GM19324 (cell line): ENCODE data around the gene ZC3H12A.

Experiments used
- ATAC-seq: cut with Tn5 transposase; IDR thresholded peaks from one replicate; pipeline ENCODE4 v1.9.1; 2021; ENCODE audit warnings: mild to moderate bottlenecking, moderate library complexity; ENCODE audit not compliant: unreplicated experiment, low FRiP score

Gene ZC3H12A

DNA sequence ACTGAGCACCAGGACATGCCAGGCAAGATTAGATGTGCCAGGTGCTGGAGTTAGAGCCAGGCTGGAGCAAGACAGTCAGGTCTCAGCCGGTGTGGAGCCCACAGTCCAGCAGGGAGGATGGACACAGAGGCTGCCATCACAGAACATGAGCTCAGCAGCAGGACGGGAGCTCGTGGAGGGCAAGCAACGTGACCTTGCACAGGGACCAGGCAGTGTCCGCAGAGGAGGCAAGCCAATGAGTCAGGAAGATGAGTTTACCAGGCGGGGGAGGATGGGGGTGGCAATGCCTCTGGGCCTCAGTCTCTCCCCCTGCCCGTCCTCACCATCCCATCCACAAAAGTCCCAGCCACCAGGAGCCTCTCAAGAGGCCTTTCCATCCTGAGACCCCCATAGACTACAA, 20.7 kb upstream of the ZC3H12A start:
- ATAC-seq: no peak

DNA sequence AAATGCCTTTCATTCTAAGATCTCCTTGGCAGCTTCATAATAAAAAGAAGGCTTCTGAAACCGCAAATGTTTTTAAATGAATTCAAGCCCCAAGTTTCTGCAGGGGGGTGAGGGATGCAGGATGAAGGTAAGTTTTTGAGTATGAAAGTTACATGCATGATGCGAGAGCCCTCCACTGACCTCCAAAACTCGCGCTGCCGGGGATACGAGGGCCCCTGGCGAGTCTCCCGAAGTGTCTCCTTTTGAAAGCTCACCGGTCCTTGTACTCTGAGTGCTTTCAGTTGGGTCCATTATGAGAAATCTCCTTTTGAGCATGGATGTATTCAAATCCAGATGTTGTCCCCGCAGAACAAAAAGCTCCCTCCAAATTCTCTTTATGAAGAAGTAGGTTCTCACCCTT, 18.9 kb upstream of the ZC3H12A start:
- no peak for ATAC-seq

DNA sequence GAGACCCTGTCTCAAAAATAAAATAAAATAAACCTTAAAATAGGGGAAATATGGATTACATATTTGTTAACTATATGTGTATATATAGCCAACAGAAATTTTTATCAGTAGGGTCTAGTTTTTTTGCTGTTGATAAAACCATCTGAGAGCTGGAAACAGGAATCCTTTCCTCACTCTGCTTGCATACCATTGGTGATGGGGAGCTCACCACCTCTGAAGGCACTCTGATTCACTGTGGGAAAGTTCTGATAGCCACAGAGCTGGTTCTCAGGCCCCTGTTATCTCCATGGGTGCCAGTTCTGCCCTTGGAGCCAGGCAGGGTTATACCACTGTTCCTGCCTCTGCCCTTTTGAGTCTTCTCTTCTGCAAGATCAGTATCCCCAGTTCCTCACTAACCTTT, 17.8 kb upstream of the ZC3H12A start:
- no peak for ATAC-seq

DNA sequence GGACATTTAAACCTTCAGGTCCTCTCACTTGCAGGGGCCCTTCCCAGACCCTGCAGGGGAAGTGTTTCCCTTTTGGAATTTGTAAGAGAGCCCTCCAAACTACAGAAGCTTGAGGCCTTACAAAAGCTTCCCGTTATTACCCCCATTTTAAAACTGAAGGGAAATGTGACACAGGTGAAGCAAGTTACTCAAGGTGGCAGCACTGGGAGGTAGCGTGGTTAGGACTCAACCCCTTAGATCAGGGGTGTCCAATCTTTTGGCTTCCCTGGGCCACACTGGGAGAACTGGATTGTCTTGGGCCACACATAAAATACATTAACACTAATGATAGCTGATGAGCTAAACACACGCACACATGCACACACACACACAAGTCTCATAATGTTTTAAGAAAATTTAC, 15.8 kb upstream of the ZC3H12A start:
- ATAC-seq: no peak

DNA sequence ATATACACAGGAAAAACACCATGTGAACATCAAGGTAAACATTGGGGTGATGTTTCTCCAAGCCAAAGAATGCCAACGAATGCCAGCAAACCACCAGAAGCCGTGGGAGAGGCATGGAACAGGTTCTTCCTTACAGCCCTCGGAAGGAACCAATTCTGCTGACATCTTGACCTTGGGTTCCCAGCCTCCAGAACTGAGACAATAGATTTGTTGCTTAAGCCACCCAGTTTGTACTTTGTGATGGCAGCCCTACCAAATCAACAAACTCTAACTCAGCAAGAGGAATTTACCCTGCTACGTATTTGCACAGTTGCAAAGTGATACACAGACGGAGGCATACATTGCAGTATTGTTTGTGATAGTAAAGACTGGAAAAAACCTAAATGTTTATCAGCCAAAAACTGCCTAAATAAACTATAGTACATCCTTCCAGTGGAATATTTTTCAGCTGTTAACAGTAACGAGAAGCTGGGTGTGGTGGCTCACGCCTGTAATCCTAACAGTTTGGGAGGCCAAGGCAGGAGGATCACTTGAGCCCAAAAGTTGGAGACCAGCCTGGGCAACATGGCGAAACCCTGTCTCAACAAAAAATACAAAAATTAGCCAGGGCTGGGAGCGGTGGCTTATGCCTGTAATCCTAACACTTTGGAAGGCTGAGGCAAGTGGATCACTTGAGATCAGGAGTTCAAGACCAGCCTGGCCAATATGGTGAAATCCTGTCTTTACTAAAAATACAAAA, 12.5 kb upstream of the ZC3H12A start:
- no peak for ATAC-seq

DNA sequence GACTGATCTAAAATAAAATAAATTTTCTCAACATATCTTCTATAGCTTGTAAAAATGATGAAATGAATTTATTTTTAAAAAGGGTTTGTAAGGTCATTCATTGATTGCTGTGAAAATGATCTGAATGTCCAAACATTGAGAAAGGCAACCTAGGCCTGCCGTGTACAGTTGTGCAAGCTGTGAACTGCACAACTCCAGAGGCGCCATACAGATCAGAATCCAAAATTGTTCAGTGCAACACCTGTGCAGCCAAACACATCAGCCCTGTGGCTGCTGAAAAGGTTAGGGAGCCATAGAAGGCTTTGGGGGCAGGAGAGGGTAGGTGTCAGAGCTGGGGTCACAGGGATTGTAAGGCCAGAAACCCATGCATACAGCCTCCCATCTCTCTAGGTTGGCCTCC, 9.9 kb upstream of the ZC3H12A start:
- ATAC-seq: no peak

DNA sequence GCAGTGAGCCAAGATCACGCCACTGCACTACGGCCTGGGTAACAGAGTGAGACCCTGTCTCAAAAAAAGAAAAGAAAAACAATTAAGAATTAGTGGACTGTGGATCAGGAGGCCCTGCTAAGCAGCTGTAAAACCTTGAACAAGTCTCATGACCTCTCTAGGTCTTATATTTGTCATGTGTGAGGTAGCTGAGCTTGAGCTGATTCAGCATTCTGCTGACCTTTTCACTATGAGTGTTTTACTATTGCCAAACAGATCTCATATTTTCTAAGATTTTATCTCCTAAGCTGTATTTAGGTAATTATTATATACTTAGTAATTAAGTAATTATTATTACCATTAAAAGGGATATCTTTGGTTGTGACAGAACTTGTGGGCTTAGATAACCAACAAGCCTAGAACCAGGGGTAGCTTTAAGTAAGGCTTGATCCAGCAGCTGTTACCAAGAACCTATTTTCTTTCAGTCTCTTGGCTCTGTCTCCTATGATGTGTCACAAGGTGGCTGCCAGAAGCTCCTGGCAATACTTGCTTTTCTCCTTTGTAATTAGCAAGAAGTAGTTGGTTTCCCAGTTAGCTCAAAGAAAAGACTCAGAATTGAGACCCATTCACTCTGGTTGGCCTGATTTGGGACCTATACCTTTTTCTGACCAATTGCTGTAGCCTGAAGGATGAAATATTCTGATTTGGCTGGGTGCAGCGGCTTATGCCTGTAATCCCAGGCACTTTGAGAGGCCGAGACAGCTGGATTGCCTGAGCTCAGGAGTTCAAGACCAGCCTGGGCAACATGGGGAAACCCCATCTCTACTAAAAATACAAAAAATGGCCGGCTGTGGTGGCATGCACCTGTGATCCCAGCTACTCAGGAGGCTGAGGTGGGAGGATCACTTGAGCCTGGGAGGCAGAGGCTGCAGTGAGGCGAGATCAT, 8.5 kb upstream of the ZC3H12A start:
- ATAC-seq: no peak

DNA sequence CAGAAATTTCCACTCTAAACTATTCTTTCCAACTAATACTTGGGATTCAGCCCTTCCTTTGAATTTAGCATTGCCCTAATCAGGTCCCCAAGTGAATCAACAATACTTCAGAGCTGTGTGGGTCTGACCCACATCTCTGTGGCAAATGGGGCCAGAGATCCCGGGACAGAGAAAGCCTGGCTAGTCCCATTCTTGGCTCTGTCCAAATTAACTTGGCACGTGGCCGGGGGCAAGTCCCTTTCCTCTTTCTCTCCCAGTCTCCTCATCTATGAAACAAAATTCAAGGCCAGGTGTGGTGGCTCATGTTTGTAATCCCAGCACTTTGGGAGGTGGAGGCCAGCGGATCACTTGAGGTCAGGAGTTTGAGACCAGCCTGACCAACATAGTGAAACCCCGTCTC, 6.3 kb upstream of the ZC3H12A start:
- no peak for ATAC-seq

DNA sequence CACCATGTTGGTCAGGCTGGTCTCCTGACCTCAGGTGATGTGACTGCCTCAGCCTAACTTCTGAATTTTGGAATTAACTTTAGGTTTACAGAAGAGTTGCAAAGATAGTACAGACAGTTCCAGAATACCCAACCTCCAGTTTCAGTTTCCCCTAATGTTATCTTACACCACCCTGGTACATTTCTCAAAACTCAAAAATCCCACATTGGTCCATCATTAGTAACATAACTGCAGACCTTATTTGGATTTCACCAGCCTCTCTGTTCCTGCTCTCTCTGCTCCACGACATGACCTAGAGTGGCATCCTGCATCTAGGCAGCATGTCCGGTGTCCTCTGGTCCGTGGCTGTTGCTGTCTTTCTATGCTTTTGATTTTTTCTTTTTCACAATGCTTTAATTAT, 5.0 kb upstream of the ZC3H12A start:
- no peak for ATAC-seq

DNA sequence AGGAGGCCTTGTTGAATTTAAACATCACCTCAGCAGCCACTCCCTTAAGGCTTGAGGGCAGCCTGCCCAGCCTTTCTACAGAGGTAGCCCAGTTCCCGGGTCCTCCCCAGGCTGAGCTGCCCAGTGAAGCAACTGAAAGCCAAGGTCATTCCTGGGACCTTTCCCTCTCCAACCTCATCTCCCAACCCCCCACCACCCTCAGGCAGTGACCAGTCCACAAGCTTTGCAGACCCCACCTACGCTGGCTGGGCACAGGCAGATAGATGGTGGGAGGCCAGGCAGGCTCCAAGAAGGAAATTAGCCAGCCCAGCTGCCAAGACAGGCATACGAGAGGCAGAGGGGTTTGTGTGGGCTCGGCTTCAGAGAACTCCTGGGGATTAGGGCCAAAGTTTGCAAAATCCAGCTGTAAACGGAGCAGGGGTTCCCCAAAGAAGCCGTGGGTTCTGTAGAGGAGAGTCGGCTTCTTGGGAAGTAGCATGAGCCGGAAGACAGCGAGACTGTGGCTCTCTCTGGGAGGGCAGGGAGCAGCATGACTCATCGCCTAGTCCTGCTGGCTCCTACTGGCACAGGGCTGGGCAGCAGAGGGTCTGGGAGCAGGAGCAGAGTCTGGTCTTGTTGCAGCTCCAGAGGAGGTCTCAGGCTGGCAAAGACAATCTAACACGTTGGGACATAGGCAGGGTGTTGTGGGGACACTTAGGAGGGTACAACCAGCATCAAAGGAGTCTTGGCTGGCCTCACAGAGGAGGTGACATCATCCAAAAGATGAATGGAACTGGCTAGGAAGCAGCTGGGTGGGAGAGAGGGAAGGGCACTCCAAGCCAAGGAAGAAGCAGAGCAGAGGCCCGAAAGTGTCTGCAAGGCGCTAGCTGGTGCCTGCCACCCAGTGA, 2.8 kb upstream of the ZC3H12A start:
- ATAC-seq: no peak

DNA sequence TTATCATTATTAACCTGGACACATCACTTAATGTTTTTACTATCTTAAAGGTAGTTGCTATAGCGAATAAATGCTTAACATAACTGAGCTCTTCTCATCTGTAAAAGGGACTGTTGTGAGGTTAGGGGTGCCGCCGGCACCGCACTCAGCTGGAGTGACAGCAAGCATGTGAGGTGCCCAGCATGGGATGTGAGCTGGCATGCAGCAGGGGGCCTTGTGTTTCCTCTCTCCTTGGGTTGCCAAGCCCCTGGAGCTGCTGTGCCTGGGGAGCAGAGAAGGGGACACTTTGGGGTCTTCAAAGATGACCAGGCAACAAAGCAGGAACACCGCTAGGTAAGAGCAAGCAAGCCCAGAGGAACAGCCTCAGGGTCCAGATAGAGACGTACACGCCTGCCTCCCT, 2.1 kb upstream of the ZC3H12A start:
- no peak for ATAC-seq

DNA sequence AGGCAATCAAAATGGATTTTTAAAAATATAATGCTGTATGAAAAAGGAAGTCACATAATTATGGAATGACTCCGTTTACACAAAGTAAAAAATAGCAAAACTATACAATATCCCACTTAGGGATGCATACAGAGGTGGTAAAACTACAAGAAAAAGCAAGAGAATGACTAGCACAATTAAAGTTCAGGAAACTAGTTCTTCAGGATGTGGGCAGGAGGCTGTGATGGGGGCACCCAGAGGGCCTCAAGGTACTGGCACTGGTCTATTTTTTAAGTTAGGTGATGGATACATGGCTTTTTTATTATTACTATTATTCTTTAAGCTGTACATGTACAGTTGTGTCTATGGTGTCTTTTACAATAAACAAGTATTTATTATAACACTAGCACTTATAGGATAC, 1.4 kb upstream of the ZC3H12A start:
- ATAC-seq: no peak

DNA sequence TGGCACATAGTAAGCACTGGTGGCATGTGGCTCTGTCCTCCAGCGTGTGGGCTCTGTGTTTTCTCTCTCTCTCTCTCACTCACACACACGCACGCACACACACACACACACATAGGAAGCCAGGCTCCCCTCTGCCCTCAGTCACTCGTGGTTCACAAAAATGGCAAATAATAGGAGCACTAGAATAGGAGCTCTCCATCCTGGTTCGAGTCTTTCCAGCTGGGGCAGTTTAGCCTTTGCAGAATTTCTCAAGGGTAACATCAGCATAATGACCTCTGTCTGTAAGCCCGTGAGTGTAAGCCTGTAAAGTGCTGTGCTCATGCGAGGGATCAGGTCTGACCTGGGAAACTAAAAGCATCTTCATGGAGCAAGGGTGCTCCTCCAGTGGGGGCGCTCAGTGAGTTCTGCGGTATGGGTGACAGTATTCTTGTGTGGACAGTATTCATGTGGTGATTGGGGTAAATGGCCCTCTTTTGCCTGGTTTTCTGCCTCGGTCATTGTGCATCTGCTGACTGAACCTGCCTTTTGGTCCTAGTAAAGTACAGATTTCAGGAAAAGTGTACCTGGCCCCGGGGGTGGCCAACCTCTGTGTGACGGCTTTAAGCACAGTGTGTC, 842 bp upstream of the ZC3H12A start:
- ATAC-seq: no peak

DNA sequence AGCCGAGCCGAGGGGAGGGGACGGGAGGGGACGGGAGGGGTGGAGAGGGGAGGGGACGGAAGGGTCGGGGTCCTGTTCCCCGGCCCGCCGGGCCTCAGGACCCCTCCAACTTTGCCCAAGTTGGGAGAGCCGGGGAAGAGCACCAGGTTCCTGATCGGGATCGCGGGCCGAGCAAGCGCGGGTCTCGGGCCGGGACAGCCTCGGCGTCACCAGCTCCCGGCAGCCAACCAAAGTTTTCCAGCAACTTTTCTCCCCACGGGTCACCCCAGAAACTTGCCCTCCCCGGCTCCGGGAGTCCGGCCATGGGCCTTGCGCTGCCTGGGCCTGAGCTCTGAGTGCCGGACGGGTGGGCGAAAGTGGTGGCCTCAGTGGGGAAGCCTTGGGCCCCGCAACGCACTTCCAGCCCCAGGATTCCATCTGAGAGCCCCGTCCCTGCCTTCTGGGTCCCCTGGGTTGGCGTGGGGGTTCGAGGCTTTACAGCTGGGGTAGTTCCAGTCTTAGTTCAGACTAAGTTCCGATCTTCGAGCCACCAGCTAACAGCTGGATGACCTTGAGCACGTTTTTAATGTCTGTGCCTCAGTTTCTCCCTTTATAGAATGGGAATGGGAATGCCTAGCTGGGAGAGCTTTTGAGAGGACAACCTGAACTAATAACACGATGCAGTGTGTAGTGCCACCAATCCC, 458 bp downstream of the ZC3H12A start:
- no peak for ATAC-seq

DNA sequence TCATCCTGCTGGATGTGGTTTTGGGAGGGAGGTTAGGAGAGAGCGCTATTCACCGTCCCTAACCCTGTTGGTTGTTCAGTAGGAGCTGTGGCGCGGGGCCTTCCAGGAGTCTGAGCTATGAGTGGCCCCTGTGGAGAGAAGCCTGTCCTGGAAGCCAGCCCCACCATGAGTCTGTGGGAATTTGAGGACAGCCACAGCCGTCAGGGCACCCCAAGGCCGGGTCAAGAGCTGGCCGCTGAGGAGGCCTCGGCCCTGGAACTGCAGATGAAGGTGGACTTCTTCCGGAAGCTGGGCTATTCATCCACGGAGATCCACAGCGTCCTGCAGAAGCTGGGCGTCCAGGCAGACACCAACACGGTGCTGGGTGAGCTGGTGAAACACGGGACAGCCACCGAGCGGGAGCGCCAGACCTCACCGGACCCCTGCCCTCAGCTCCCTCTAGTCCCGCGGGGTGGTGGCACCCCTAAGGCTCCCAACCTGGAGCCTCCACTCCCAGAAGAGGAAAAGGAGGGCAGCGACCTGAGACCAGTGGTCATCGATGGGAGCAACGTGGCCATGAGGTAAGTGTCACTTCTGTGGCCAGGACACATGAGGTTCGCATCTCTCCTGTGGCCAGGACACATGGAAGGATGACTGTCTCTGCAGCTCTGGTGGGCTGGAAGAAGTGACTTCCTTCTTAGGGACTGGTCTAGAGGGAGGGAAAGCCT, 1.2 kb downstream of the ZC3H12A start:
- no peak for ATAC-seq

DNA sequence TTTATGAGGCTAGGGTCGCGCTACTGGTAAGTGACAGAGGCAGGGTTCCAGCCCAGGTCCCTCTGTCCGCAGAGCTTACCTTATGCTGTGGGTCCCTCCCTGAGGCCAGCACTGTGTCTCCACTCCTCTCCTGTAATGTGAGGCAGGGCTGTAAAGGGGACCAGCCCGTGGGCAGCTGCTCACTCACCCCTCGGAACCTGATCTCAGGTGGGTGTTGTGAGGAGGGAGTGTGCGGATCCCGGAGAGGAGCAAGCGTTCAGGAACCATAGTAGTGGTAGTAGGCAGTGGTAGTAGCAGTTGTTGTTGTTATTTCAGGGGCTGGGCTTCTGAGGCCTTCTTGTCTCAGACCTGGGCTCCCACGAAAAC, 1.7 kb downstream of the ZC3H12A start:
- no peak for ATAC-seq

DNA sequence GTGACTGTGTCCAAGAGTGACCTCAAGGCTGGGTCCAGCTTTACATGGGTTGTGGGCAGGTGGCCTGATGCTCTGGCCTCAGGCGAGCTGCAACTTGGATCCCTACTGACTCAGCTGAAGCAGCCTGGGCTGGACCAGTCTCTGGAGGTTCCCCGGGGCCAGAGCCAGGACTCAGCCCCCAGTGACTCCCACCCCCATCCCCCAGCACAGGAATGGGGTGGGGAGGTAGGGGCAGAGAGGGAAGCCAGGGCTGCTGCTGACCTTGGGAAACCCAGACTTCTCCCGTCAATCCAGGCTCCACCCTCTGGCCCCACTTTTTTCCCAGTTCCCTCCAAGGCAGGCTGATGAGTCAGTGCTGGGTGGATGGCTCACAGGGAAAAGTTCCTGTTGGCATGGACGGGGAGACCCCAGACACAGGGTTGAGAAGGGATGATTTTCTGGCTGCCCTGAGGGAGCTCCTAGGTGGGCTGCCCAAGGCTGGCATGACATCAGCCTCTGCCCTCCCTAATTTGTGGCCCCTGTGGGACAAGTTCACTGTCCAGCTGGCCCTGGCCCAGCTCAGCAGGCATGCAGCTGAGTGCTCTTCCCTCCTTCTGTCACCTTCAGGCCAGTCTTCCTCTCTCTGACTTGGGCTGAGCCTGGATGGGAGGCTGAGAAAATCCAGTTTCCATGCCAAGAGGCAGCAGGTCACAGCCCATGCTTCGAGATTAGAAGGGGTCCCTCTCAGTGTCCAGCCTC, 2.2 kb downstream of the ZC3H12A start:
- peak; percentile 0 for ATAC-seq

DNA sequence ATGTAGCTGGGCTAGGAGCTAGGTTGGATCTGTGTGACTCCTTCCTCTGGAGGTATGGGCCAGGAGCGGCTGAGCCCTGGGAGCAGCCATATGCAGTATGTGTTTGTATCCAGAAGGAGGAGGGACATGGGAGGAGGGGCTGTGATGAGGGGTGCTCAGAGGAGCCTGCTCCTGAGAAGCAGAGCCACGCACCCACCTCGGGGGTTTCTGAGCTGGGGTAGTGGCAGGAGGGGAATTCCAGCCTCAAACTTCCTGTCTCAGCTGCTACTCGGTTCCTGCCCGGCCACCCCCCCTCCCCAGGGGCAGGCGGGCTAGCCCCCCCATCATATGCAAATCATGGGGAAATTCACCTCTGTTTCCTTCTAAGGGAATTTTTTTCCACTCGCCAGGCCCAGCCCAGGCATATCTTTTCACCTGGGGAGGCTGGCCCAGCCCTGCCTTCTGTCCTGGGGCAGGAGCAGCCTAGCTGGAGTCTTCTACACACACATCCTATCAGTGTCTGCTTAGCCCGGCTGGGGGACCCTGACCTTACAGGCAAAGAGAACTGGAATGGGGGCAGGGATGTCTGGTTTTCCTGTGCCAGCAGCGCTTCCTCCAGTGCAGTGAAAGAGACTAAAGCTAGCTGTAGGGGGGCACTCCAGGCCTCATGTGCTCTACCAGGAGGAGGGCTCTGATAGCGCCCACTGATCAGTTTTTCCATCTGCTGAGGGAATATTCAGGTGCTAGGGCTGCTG, 3.0 kb downstream of the ZC3H12A start:
- ATAC-seq: peak; percentile 33
